AG09309 (cell line): ENCODE measurements around the gene OSER1.

ENCODE experiments used
- DNase-seq: peaks from one replicate; pipeline ENCODE4 v3.0.0-alpha.2; 2010; ENCODE audit warnings: low read depth
- H3K4me3 ChIP-seq: 2 replicates; pipeline ENCODE4 v1.5.1; 2011; ENCODE audit warnings: mild to moderate bottlenecking, low read depth, low read length, moderate library complexity; ENCODE audit not compliant: control insufficient read depth
- CTCF ChIP-seq: IDR thresholded peaks from 2 replicates; pipeline ENCODE4 v1.5.1; 2011; ENCODE audit warnings: mild to moderate bottlenecking, low read depth, low read length, inconsistent platforms; ENCODE audit not compliant: insufficient read depth, control insufficient read depth; ENCODE audit errors: missing control alignments

The OSER1 gene

DNA sequence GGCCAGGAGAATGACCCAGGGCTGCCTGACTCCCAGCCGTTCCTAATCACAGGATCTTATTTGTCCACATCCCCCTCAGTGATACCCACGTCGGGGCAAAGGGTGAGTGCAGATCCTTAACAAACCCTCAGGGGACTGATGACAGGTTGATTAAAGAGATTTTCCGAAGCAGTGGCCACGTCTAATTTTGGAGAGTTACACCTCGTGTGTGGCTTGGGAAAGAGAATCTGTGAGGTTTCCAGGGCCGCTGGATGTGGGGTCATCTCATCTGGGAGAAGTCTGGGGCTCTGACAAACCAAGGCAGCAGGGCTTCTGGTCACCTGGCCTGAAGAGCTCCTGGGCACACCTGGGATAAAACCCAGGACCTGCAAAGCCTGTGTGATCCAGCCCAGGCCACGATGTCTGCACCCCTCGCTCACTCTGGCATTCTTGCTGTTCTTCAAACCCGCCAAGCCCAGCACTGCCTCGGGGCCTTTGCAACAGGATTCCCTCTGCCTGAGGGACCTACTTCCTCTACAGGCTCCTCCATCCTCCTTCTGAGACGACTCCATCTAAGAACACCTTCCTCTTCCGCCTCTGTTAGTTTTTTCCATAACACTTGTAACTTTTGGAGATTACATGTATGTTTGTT, 28.3 kb downstream of the OSER1 start:
- H3K4me3 ChIP-seq: no peak overlapping the region
- no peak for DNase-seq
- TF ChIP-seq CTCF: no peak

DNA sequence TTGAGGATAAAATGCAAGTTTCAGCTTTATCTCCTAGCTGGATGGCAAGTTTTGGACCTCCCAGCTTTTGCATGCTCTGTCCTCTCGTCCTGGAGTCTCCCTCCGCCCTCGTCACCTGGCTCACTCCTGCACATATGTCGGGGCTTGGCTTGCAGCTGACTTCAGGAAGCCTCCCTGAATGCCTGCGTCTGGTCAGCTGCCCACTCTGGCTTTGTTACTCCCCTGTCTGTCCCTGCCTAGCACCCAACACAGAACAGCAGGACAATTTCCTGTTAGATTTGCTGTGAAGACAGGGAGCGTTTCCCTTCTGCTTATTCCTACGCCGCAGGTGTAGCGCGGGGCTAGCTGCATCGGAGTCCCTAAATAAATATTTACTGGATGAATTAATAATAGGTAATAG, 29.0 kb downstream of the OSER1 start:
- no peak for DNase-seq
- no peak for TF ChIP-seq CTCF
- H3K4me3 ChIP-seq: no peak overlapping the region

DNA sequence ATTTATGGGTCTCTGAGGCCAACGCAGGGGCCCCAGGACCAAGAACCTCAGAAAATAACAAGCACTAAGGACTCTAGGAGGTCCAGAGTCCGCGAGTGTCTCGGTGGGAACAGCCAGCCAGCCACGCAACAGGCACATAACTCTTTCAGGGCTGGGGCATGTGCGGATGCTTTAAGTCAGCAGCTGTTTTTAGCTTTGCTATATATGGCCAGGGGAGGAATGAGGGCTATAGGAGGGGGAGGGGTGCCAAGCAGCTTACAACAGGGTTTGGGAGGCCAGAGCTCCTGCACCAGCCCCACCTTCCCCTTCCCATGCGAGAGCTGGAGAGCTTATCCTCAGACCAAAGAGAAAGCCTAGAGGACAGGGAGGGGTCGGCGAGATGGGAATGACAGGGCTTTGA, 29.8 kb downstream of the OSER1 start:
- no peak for TF ChIP-seq CTCF
- no peak for DNase-seq
- H3K4me3 ChIP-seq: no peak overlapping the region

GRCh38 chr20:44176833-44177534, 33.6 kb downstream of the OSER1 start:
- DNase-seq: no peak
- H3K4me3 ChIP-seq: no peak overlapping the region
- no peak for TF ChIP-seq CTCF

GRCh38 chr20:44174996-44175765, 35.4 kb downstream of the OSER1 start:
- DNase-seq: no peak
- TF ChIP-seq CTCF: no peak
- H3K4me3 ChIP-seq: no peak overlapping the region

GRCh38 chr20:44173846-44174245, 36.7 kb downstream of the OSER1 start:
- H3K4me3 ChIP-seq: no peak overlapping the region
- no peak for DNase-seq
- no peak for TF ChIP-seq CTCF
